Measurements from ENCODE around the gene NUP205.
A peak's percentile ranks its signal among the peaks of the same experiment; 100 is the strongest.
"Not testable (repeated sequence)": the region's sequence is repeated elsewhere in the genome, so short reads cannot be mapped to it uniquely, and the experiment has no call there.

Gene NUP205

DNA sequence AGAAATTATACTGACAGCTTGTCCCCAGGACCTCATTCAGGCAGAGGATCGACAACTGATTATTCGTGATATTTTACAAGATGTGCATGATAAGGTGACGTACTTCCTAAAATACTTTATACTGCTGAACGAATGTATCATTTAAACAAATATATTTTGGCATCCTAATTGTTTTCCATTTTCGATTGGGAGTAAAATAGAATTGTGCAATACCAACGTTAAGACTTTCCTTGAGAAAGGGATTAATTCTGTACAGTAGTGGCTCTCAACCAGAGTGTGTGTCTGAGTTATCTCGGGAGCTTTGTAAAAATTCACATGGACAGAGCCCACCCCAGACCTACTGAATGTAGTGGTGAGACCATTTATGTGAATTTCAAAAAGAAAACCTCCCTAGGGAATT is 60.8 kb downstream of the NUP205 start:
- DNase-seq: no peak

DNA sequence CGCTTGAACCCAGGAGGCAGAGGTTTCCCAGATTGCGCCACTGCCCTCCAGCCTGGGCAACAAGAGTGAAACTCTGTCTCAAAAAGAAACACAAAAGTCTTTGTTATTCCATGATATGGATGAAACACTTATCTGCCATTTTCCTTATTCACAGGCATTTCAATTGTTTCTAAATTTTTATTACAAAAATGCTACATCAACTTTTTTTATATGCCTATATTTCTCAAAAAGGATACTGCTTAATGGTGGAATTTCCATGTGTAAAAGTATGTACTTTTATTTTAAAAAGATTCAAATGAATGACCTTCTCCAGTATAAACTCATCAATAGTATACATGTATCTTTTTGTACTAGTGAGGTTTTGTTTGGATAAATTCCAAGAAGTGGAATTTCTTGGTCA is 62.7 kb downstream of the NUP205 start:
- DNase-seq: no peak

DNA sequence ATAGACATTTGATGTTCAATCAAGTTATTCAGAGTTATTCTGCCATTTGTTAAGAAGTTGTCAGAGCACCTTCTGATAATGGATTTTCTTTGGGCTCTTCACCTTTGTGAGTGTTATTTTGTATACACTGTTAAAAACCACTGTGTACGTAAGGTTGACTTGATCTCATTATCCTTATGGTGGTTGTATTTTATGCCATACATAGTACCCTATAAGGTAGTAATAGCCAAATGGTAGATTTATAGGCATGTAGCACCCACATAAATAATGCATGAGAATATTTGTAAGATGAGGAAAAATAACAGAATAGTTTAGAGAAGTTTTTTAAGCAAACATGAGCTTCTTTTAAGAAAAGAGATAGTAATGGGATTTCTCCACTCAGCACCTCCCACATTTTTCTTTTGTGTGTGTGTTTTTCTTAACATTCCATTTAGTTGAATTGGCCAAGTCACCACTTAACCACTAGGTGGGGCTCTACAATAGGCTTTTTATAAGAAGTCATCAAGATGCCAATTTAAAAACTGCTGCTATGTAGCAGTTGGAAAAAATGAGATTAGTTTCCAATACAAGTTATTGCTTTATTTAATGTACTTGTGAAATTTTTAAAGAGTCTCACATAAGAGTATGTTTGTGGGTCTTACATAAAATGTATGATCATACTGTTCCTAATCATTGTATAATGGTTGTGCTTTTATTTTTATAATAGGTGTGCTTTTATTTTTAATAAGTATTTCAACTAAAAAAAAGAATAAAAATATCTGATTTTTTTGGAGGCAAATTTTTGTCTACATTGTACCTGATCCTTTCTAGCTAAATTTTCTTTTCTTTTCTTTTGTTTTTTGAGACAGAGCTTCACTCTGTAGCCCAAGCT is 63.5 kb downstream of the NUP205 start:
- DNase-seq: peak in 9 of 56 donors; percentile 5 to 61 (median 10)

DNA sequence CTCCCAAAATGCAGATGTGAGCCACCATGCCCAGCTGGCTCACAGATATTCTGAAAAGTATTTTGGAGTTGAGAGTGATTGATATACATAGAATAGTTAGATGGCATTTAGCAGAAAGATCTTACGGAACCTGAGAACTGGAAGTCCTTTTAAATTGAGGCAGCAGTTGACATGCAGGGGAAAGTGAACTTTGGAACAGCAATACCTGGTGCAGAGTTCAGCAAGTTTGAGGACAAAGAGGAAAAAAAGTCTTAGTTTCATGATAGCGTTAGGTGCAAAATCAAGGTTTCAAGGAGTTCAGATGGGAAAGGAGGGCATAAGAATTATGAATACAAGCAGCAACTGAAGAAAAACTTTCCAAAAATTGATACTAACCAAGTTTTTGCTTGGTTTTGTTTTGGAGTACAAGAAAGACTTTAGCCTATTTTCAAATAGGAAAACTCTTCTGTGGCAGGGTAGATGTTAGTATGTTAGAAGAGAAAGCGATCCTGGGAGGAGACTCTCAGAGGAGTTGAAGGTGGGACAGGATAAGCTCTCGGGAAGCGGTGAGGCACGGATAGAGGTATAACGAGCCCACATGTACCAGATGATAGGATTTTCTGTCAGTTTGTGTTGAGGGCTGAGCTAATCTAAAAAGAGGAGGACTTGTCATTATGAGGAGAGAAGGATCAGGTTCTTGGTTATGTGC is 76.6 kb downstream of the NUP205 start:
- no peak for DNase-seq

DNA sequence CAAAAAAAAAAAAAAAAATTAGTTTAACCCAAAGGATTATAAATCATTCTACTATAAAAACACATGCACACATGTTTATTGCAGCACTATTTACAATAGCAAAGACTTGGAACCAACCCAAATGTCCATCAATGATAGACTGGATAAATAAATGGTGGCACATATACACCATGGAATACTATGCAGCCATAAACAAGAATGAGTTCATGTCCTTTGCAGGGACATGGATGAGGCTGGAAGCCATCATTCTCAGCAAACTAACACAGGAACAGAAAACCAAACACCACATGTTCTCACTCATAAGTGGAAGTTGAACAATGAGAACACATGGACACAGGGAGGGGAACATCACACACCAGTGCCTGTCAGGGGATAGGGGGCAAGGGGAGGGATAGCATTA is 82.0 kb downstream of the NUP205 start:
- DNase-seq: not testable (repeated sequence)

DNA sequence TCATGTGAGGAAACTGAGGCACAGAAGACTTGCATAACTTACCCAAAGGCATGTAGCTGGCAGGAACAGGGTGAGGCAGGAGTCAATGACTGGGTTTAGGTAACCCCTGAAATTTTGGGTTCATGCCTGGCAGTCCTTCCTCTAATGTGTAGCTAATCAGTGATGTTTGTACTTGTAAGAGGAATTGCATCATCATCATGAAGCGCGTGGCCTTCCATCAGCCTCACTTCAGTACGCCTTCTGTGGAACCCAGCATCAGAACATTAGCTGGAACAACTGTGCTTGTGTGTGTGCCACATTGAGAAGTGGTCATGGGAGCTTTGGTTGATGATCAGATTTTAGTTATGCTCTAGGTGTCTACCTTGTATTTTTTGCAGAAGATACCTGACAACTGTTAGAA is 86.4 kb downstream of the NUP205 start:
- no peak for DNase-seq

DNA sequence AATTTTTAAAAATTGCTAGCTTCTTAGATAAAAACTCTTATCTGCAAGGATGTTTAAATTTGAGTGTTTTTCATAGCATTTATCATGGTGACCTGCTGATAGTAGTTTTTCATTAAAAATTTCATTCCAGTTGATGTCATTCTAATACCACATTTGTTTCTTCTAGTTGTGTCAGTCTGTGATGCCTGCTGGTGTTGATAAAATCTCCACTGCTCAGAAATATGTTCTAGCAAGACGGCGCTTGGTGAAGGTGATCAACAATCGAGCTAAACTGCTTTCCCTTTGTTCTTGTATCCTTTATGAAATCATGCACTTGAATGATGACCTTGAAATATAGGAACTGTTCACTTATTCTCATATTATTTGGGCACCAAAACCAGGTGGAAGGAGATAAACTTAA is 87.0 kb downstream of the NUP205 start:
- no peak for DNase-seq

DNA sequence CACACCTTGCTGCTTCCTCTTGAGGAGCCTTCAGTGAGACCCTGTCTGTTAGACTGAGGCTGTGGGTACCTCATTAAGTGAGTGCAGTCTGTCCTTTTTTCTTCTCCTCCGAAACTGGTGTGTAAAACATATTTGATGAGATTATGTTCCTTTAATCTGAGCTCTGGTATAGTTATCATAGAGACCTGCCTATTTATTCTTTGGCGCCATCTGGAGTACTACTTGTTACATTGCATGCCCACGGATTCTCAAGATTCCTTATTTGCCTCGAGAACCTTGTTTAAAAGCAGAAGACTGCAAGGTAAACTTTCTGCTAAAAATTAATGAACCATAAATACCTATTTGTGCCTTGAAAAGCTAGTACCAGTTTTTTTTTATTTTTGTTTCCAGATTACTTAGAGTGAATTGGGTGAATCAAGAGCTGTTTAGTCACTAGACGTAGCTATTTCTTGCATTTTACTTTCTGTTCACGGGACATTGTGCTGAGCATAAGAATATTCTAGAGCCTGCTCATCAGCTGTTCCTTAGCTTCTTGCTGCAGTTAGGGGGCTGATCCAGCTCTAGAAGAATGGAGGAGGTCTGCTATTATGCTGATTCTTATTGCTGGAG is 87.7 kb downstream of the NUP205 start:
- peak in 5 of 56 donors; percentile 7 to 52 (median 21) for DNase-seq

DNA sequence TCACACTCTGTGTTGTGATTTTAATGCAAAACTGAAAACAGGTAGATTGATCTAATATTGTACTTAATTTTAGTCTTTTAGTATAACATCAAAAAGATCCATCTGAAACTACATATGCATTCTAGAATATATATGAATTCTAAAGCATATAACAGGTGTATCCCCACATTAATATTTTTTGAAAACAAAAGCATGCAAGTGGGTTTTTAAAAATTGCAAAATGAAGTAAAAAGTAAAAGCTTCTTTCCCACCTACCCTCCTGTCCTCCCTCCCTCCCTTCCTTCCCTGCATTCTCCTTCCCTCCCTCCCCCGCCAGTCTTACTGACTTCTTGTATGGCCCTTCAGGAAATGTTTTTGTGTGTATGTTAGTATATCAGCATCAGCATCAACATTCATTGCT is 90.0 kb downstream of the NUP205 start:
- DNase-seq: no peak

DNA sequence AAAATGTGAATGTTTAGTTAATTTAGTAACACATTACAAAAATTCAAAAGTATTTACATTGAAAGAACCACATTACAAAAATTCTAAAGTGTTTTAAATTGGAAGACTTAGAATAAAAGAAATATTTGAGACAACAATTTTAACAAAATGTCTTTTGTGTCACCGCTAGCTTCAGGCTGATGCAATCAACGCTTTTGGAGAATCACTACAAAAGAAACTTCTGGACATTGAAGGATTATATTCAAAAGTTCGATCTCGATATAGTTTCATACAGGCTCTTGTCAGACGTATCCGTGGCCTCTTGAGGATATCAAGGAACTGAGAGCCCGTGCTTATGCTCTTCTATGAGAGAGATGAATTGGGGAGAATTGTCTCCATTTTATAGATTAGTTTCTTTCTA is 90.5 kb downstream of the NUP205 start:
- no peak for DNase-seq

DNA sequence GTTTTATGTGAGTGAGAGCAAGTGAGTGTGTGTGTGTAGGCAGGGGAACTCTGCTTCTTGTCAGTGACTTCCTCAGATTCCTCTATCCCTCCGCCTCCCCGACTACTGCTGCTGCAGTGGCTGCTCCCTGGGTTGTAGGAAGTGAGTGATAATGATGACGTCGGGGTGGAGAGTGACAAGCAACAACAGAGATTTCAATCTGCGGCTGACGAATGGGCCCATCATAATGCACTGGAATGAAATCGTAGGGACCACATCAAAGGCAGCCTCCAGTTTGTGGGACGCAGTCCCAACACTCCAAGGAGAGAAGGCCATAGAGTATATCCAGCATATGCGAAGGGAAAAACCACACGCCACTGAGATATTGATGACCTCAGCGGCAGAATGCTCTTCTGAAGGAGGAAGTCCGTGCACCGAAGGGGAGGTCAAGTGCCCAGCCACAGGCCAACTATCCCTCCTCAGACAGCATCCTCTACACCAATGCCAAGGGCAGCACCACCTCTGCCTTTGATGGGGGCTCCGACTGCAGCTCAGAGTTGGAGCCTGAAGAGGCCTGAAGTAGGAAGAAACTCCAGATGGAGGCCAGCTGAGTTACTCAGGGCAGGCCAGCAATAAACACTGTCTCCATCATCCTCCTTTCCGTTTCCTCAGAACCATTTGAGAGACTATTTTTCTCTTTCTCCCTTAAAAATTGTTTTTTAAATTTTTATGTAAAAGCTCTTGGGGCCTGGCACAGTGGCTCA is 93.3 kb downstream of the NUP205 start:
- DNase-seq: peak in 30 of 56 donors; percentile 7 to 70 (median 29)

DNA sequence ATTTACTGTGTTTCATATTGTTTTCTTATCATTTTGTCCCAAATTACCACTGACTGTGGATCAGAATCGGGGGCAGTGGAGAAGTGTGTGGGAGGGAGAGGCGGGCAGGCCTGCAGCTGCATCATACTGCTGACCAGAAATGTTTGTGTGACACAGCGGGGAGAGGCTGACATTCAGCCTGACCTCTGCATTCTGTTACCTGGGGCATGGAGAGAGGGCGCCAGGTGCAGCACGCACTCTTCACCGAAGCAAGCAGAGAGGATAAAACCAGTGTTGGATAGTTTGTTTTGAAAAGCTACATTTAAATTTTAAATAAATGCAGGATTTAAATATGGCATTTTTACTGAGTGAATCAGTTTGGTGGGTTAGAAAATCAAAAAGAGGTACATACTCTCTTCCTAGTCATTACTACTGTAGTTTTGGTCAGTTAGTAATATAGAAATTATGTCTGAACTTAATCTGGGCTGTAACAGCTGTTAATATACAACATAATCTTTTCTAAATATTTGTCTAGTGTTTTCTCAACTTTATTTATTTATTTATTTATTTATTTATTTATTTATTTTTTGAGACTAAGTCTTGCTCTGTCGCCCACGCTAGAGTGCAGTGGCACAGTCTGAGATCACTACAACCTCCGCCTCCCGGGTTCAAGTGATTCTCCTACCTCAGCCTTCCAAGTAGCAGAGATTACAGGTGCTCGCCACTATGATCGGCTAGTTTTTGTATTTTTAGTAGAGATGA is 95.8 kb downstream of the NUP205 start:
- DNase-seq: no peak

DNA sequence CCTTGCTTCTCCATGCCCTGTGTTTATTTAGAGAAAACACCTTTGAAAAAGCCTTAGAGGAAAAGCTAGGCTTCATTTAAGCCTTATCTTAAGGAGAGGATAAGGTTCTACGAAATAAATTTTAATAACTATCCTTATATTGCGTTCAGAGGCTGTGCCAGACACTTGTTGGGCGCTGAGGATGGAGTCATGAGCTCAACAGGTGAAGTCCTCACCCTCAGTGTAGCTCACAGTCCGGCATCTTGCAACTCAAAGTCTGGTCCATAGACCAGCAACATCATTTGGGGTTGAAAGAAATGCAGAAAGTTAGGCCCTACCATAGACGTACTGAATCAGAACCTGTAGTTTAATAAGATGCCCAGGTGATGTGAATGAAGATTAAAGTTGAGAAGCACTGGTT is 100.8 kb downstream of the NUP205 start:
- no peak for DNase-seq

DNA sequence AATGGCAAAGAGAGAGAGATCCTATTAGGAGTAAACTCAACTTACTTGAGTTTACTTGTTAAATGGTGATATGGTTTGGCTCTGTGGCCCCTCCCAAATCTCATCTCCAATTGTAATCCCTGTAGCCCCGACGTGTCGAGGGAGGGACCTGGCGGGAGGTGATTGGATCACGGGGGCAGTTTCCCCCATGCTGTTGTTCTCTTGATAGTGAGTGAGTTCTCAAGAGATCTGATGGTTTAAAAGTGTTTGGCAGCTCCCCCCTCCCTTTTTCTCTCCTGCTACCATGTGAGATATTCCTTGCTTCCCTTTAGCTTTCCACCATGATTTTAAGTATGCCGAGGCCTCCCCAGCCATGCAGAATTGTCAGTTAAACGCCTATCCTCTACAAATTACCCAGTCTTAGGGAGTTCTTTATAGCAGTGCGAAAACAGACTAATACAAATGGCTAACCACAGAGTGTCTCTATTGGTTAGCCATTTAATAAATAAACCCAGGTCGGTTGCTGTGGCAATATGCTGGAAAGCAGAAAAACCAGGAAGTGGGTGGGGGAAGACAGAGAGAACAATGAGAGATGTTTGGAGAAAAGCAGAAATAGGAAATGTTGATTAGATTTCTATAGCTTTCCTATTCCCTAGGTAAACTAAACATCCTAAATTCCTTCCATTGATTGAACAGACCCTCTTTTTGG is 101.6 kb downstream of the NUP205 start:
- no peak for DNase-seq

DNA sequence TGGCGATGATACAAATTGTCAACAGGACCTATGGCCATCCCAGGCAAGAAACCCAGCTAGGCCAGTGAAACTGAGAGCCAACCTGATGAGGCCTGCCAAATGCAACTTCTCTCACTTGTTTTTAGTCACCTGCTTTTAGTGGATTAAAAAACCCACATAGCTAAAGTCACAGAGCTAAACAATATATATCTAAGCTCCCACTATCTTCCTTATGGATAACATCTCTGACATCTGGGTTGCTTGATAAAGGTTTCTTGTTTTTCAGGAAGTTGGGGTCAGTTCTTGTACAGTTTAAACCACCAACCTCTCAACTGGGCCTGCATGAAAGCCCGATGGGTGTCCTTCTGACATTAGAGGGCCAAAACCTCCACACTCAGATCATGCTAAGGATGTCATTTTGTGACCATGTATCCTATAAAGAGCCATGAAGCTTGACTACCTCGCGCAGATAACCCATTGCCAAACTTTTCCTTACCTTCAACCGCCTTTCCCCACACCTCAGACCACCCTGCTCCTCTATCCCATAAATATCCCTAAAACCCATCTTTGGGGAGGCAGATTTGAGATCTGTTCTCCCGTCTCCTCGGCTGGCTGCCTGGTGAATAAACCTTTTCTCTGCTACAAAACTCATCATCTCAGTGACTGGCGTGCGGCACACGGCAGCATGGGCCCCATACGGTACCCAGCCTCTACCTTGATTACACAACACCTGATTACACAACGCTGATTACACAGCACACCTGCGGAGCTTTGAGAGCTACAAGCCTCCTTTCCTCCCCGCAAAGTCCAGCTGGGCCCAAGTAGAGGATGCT is 103.8 kb downstream of the NUP205 start:
- DNase-seq: no peak

DNA sequence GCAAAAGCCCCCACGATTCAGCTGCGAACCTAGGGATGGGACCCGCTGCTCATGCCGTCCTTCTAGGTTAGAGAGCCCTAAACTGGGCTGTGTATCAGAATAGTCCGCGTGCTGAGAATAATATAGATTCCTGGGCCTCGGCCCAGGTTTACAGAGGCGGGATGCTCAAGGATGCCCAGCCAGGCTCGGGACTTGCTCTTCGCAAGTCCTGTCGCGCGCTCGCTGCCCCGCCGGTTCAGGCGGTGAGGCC is 104.3 kb downstream of the NUP205 start:
- DNase-seq: no peak

DNA sequence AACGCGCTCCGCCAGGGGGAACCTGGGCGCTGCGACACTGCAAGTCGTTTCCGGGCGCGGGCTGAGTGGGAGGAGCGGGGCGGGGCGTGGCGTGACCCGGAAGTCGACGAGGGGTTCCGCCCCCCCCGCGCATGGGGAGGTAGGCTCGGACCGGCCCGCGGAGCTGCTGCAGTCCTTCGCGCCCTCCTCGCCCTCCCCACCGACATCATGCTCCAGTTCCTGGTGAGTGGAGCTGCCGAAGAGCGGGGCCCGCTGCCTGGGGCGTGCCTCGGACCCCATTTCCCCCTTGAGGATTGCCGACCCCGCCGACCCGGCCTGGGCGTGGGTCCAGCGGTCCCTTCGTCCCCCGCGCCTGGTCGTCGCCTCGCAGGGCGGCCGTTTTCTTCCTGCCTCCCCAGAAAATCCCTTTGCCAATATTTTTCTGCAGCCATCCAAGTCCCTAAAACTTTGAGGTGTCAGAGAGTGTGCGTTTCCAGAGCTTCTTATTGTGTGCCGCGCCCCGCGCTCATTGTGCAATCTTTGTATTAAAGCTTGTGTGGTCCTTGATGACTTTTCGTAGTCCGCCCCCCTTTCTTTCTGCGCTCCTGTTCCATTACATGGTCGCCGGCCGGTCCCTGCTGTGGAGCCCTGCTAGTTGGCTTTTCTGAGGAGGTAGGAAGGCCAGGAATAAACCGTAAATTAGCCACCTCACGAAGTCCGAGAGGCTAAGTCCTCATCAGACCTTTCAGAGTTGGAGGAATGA is 104.8 kb downstream of the NUP205 start, which contains the start of gene STMP1:
Gene STMP1, plus strand, starts transcription at position 142 of the 742 bp plus-strand sequence.
- DNase-seq: peak; percentile 60 to 96 (median 87)

DNA sequence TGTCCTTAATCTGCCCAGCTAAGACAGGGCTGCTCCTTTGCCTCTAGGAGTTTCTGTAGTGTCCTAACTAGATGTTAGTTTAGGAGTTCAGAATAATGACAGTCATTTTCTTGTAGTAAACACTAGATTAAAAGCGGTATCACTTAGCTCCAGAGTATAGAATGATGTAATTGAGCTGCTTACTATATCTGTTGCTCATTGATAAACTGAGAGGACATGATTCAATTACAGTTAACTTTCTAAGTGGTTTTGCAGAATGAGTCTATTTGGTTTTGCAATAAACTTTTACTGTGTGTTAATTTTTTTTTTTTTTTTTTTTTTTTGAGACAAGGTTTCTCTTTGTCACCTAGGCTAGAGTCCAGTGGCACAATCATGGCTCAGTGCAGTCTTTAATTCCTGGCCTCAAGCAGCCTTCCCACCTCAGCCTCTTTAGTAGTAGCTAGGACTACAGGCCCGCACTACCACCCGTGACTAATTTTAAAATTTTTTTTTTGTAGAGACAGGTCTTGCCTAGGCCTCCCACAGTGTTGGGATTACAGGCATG is 106.4 kb downstream of the NUP205 start:
- no peak for DNase-seq

DNA sequence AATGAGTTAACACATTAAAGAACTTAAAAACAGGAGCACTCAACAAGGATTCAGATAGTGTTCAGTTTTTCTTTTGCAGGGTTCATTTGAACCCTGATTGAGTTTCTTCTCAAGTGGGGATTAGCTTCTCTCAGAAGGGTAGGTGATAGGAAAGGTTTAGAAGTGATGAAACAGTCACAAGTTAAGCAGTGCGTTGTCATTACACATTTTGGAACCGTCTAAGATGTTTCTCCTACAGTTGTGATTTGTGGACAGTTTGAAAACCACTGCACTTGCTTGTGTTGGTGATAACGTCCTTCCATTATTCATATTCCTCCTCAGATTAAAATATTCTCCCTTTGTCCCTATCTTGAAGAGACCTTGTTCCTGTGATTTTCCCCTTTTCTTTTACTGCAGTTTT is 107.3 kb downstream of the NUP205 start:
- no peak for DNase-seq

All from amygdala (tissue), 56 donors.